Measurements from ENCODE around the gene LMF1.

The LMF1 gene

DNA sequence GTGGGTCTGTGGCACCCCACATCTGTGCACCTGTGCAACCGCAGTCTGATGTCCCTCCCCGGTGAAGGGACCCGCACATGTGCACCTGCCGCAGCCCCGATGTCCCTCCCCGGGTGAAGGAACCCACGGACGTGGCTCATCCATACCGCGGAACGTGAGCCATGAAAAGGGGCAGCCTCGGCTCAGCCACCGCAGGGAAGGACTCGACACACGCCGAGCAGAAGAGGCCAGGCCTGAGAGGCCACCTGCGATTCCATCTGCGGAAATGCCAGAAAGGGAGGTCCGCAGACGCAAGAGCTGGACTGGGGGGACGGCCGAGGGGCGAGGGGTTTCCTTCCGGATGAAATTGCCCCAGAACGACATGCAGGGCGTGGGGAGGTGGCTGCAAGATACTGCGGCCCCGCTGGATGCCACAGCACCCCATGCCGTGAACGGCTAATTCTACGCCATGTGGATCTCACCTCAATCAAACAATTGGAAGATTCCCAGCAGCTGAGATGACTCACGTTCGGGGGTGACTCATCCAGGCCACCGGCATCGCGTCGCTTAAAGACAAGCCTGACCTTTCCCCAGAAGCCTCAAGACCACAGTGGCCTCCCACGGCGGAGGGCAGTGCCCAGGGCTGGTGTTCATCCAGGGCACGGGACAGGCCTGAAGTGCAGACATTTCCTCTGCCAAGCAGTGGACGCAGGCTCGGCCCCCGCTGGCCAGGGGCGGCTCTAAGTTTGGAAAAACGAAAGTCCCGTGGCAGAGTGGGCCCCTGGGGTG, 31.8 kb upstream of the LMF1 start:
- DNase-seq, result peak; percentile 65

DNA sequence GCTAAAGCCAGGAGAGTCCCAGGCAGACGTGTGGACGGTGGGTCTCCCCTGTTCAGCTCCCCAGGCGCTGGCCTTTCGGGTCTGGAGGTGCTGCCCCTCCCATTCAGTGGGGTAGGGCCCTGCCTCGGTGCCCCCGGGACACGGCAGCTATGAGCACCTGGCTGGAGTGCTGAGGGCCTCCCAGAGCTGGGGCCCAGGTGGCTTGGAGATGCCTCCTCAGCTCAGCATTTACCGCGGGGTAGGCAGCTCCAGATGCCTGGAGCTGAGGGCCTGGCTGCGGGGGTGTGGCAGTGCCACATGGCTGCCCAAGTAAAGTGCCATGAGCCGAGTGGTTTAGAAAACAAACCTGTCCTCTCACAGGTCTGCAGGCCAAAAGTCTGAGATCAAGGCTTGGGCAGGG, 30.3 kb upstream of the LMF1 start:
- no peak for DNase-seq

DNA sequence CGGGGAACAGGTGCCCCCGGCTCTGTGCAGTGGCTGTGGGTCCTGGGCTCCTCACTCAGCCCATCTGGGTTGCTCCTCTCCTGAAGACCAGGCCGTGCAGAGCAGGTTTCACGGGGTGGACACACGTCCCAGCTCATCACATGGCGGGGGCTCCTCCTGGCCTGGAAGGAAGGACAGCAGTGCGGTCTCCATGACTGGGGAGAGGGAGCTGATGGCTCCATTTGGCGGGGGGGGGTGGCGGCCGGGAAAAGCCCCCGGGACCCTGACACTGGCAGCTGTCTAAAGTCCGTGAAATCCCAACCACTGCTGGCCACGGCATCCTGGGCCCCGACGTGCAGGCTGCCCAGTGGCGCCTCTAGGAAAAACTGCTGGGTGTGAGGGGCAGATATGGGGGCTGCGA, 29.8 kb upstream of the LMF1 start:
- DNase-seq, result no peak

- DNase-seq, result no peak
These were observed 28.9 kb upstream of the LMF1 start for GRCh38 chr16:999677-1000076.

DNA sequence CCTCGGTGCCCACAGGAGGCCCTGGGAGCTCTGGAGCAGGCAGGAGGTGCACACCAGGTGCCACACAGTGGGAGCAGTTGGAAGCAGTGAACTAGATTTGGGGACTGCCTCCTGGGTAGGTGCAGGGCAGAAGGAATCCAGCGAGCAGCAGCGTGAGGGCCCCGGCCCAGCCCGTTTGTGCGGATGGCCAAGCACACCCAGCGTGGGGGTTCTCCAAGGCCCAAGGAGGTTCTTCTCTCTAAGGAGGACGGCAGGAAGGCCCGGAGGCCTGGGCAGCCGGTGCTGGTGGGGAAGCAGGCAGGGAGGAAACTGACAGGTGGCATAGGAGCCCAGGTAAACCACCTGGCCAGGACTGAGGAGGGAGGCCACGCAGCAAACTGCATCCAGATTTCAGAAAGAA, 27.8 kb upstream of the LMF1 start:
- DNase-seq, result no peak

- DNase-seq, result no peak
These were observed 27.4 kb upstream of the LMF1 start for GRCh38 chr16:998211-998610.

DNA sequence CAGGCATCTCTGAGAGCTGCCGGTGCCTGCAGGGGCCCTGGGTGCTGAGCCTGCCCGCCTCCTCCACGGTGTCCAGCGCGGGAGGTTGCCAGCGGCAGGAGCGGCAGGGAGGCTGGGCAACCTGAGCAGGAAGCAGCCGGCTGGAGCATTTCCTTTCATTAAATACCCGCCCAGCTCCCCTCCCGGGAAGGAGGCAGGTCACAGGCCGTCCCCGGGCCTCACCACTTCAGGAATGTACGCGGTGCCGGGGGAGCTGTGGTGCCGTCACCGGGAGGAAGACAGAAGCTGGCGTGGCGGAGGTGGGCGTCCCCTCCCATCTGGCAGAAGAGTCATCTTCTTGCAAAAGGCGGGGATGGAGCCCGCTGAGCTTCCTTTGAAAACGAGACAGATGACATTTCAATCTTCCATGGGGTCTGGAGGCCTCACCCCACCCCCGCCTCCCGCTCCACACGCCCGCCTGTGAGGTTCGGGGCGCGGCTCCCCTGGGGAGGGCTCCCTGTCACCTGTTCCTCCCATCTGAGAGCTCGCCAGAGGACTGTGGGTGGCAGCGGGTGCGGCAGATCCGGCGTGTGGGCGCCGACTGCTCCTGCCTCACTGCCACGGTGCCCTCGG, 26.8 kb upstream of the LMF1 start:
- peak; percentile 20 for DNase-seq

DNA sequence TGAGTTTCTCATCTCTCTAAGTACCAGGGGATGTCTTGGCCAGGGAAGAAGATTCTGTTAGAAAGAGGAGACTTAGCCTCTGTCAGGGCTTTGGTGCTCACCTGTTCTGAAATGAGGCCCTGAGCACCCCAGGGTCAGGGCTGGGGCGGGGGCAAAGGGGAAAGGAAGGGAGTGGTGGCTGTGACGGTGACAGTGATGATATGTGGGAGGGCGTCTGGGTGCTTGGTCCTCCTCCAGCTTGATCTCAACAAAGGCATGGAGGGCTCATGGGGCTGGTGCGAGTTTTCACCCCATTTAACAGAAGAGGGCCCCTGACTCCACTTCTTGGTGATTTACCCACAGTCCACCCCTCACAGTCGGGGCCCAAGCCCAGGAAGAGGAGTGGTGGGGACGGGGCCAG, 25.9 kb upstream of the LMF1 start:
- DNase-seq, result no peak

- DNase-seq, result no peak
These were observed 25.0 kb upstream of the LMF1 start for GRCh38 chr16:995783-996182.

DNA sequence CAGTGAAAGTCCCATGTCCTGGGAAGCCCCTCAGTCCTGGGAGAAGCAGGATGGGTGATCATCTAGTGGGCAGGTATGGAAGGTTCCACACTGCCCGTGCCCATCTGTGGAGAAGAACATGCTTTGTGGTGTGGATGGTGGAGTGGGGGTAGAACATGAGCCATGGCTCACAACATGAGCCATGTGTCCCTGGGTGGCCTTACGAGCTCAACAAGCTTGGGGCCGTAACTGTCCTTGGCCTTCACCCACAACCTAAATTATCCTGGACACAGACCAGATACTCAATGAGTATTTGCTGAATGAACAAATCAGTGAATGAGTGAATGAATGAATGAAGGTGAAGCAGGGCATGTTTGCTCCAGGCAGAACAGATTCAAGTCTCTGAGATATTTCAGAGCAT, 24.3 kb upstream of the LMF1 start:
- no peak for DNase-seq

DNA sequence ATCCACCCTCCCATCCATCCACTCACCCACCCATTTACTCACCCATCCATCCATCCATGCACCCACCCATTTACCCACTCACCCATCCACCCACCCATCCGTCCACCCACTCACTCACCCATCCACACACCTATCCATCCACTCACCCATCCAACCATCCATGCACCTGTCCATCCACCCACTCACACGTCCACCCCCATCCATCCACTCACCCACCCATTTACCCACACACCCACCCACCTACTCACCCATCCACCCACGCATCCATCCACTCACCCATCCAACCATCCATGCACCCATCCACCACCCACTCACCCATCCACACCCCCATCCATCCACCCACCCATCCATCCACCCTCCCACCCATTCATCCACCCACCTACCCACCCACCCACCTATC, 22.9 kb upstream of the LMF1 start:
- no peak for DNase-seq

DNA sequence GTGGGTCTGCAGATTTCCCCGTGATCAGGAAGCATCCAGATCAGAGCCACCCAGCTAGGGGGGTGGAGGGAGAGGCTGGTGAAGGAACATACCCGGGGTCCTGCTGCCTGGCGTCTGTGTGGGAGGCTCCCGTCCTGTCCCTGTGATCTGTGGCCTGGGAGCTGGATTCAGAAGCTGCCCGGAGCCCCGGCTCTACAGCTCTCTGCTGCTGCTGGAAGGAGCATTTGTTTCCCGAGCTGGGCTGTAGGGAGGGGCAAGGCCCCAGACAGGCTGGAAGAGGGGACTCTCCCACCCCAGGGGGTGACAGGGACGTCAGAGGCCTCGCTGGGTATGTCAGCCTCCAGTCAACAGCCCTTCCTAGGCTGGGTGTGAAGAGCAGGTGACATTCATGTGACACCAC, 21.0 kb upstream of the LMF1 start:
- DNase-seq, result no peak

DNA sequence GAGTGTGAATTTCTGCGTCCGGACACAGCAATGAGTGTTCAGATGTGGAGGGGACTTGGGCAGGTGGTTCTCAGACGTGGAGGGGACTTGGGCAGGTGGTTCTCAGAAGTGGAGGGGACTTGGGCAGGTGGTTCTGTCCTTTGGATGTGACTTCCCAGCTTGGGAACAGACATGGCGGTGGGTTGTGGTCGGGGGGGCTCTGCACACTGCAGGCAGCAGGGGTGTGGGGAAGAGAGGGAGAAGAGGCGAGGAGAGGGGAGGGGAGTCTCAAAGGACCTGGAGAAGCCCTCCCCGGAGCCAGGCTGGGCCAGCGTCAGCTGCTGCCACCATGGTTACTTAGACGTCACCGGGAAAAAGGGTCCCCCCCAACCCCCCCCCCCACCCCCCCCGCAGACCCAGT, 20.6 kb upstream of the LMF1 start:
- DNase-seq, result no peak

GRCh38 chr16:990516-991291, 19.9 kb upstream of the LMF1 start:
- DNase-seq, result no peak

- DNase-seq, result no peak
These were observed 18.6 kb upstream of the LMF1 start for GRCh38 chr16:989354-989814.

GRCh38 chr16:988471-989353, 17.9 kb upstream of the LMF1 start:
- no peak for DNase-seq

DNA sequence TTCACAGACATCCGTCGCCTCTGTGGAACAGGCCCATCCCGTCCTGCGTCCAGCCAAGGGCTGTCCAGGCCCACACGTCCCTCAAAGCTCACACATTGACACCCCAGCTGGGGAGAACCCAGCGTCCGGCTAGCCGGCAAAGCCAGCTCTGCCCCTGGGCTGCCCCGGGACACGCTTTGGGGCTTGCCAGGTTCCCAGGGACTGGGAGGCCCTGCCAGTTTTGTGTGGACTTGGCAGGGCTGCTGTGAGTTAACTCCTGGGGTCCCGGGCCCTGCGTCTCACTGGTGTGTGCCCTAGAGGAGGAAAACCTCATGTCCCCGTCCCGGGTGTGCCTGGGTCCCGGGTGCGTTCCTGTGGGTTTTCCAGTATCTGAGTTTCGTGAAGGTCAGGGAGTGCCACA, 17.1 kb upstream of the LMF1 start:
- DNase-seq, result no peak

GRCh38 chr16:986925-987582, 16.3 kb upstream of the LMF1 start:
- DNase-seq, result no peak

GRCh38 chr16:986411-986810, 15.6 kb upstream of the LMF1 start:
- no peak for DNase-seq

- no peak for DNase-seq
These were observed 15.0 kb upstream of the LMF1 start for GRCh38 chr16:985646-986400.

DNA sequence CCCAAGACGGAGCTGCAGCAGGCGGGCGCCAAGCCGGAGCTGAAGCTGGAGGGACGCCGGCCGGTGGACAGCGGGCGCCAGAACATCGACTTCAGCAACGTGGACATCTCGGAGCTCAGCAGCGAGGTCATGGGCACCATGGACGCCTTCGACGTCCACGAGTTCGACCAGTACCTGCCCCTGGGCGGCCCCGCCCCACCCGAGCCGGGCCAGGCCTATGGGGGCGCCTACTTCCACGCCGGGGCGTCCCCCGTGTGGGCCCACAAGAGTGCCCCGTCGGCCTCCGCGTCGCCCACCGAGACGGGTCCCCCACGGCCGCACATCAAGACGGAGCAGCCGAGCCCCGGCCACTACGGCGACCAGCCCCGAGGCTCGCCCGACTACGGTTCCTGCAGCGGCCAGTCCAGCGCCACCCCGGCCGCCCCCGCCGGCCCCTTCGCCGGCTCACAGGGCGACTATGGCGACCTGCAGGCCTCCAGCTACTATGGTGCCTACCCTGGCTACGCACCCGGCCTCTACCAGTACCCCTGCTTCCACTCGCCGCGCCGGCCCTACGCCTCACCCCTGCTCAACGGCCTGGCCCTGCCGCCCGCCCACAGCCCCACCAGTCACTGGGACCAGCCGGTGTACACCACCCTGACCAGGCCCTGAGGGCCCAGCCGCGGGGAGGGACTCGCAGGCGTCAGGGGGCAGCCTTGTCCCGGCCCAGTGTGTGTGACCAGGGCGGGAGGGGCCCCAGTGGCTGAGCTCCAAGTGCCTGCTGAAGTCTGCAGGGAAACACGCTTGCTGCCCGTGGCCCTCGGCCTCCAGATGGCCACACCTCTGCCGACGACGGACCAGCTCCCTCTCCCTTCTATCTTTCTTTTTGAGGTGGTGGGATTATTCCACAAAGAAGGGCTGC, 14.2 kb upstream of the LMF1 start:
- DNase-seq, result no peak

All from fibroblast of upper back skin (primary cell).